HepG2 (cell line): Measurements from ENCODE around the gene NUCB1. TPM values are rescaled to one million over a fixed set of nuclear protein-coding genes. Genes with fewer than 3 reads are reported as not detected.
A peak's percentile ranks its signal among the peaks of the same experiment; 100 is the strongest.

Source experiments
- ARID2 ChIP-seq: sonication (generic); formaldehyde crosslinking; IDR thresholded peaks from 2 replicates; pipeline ENCODE4 v1.8.1; 2022; ENCODE audit warnings: mild to moderate bottlenecking, missing genetic modification reagents, borderline replicate concordance
- BHLHE40 ChIP-seq: IDR thresholded peaks from 2 replicates; pipeline ENCODE4 v1.6.1; 2011; ENCODE audit warnings: low read length, improper control_type of control experiment
- HOXA7 ChIP-seq: sonication (generic); formaldehyde crosslinking; IDR thresholded peaks from 2 replicates; pipeline ENCODE4 v1.8.1; 2022; ENCODE audit warnings: mild to moderate bottlenecking, missing genetic modification reagents, moderate library complexity
- JARID2 ChIP-seq: sonication (generic); formaldehyde crosslinking; IDR thresholded peaks from 2 replicates; pipeline ENCODE4 v1.8.1; 2023; ENCODE audit warnings: missing genetic modification reagents, inconsistent platforms; ENCODE audit not compliant: insufficient replicate concordance
- JUND ChIP-seq: sonication (generic); formaldehyde crosslinking; IDR thresholded peaks from 2 replicates; pipeline ENCODE4 v1.8.0; 2022; ENCODE audit warnings: mild to moderate bottlenecking, missing genetic modification reagents
- KAT2B ChIP-seq: fragments of 150-350 bp; IDR thresholded peaks from 2 replicates; pipeline ENCODE4 v1.6.1; 2014; ENCODE audit warnings: low read depth, low read length, borderline replicate concordance
- KDM4B ChIP-seq: sonication (generic); formaldehyde crosslinking; IDR thresholded peaks from 2 replicates; pipeline ENCODE4 v1.4.0; 2020; ENCODE audit warnings: missing genetic modification reagents
- MAFF ChIP-seq: IDR thresholded peaks from 2 replicates; pipeline ENCODE4 v1.6.1; 2011; ENCODE audit warnings: low read depth, low read length, improper control_type of control experiment
- NAIF1 ChIP-seq: sonication (generic); formaldehyde crosslinking; IDR thresholded peaks from 2 replicates; pipeline ENCODE4 v1.5.0; 2020; ENCODE audit warnings: mild to moderate bottlenecking, missing genetic modification reagents, borderline replicate concordance
- NR3C1 ChIP-seq: sonication (generic); formaldehyde crosslinking; IDR thresholded peaks from 2 replicates; pipeline ENCODE4 v1.4.0; 2020; ENCODE audit warnings: missing genetic modification reagents
- PAWR ChIP-seq: sonication (generic); formaldehyde crosslinking; IDR thresholded peaks from 2 replicates; pipeline ENCODE4 v1.4.0; 2020; ENCODE audit warnings: missing genetic modification reagents, mild to moderate bottlenecking, borderline replicate concordance
- RXRB ChIP-seq: IDR thresholded peaks from 2 replicates; pipeline ENCODE4 v1.6.1; 2016; ENCODE audit warnings: borderline replicate concordance, missing genetic modification reagents, missing compliant biosample characterization
- SMAD1 ChIP-seq: sonication (generic); formaldehyde crosslinking; IDR thresholded peaks from 2 replicates; pipeline ENCODE4 v1.4.0; 2020; ENCODE audit warnings: missing genetic modification reagents, low read depth, mild to moderate bottlenecking, borderline replicate concordance
- TARDBP ChIP-seq: sonication (generic); formaldehyde crosslinking; IDR thresholded peaks from 2 replicates; pipeline ENCODE4 v1.8.0; 2022; ENCODE audit warnings: mild to moderate bottlenecking, missing genetic modification reagents
- TP53 ChIP-seq: sonication (generic); formaldehyde crosslinking; conservative IDR thresholded peaks from 2 replicates; pipeline ENCODE4 v1.4.0; 2020; ENCODE audit warnings: missing genetic modification reagents
- TRIM22 ChIP-seq: fragments of 450-650 bp; IDR thresholded peaks from 2 replicates; pipeline ENCODE4 v1.6.1; 2017
- U2AF1 ChIP-seq: fragments of 200-400 bp; formaldehyde crosslinking; optimal IDR thresholded peaks from 2 replicates; pipeline ENCODE3; 2017; ENCODE audit warnings: mild to moderate bottlenecking, low read depth, low read length
- UBTF ChIP-seq: sonication (generic); formaldehyde crosslinking; IDR thresholded peaks from 2 replicates; pipeline ENCODE4 v1.4.0; 2020; ENCODE audit warnings: mild to moderate bottlenecking, missing genetic modification reagents
- ZNF121 ChIP-seq: sonication (generic); formaldehyde crosslinking; IDR thresholded peaks from 2 replicates; pipeline ENCODE4 v1.5.0; 2020; ENCODE audit warnings: mild to moderate bottlenecking, missing genetic modification reagents
- ZNF205 ChIP-seq: IDR thresholded peaks from 2 replicates; pipeline ENCODE4 v1.6.1; 2018; ENCODE audit warnings: missing biosample characterization, missing genetic modification reagents
- ZNF224 ChIP-seq: sonication (generic); formaldehyde crosslinking; IDR thresholded peaks from 2 replicates; pipeline ENCODE4 v1.5.0; 2020; ENCODE audit warnings: mild to moderate bottlenecking, missing genetic modification reagents
- ZNF253 ChIP-seq: sonication (generic); formaldehyde crosslinking; IDR thresholded peaks from 2 replicates; pipeline ENCODE4 v1.8.0; 2022; ENCODE audit warnings: mild to moderate bottlenecking, missing genetic modification reagents, borderline replicate concordance
- ZNF432 ChIP-seq: sonication (generic); formaldehyde crosslinking; IDR thresholded peaks from 2 replicates; pipeline ENCODE4 v1.5.0; 2020; ENCODE audit warnings: missing genetic modification reagents, mild to moderate bottlenecking, borderline replicate concordance
- ZNF670 ChIP-seq: sonication (generic); formaldehyde crosslinking; IDR thresholded peaks from 2 replicates; pipeline ENCODE4 v1.8.0; 2022; ENCODE audit warnings: mild to moderate bottlenecking, missing genetic modification reagents, borderline replicate concordance
- ZNF703 ChIP-seq: sonication (generic); formaldehyde crosslinking; IDR thresholded peaks from 2 replicates; pipeline ENCODE4 v1.5.1; 2020; ENCODE audit warnings: missing genetic modification reagents, mild to moderate bottlenecking, moderate library complexity, borderline replicate concordance
- ZNF713 ChIP-seq: sonication (generic); formaldehyde crosslinking; IDR thresholded peaks from 2 replicates; pipeline ENCODE4 v1.4.0; 2020; ENCODE audit warnings: mild to moderate bottlenecking, missing genetic modification reagents
- ZNF781 ChIP-seq: sonication (generic); formaldehyde crosslinking; IDR thresholded peaks from 2 replicates; pipeline ENCODE4 v1.5.1; 2020; ENCODE audit warnings: borderline replicate concordance, mild to moderate bottlenecking, missing genetic modification reagents; ENCODE audit errors: not compliant biosample characterization
- ZNF839 ChIP-seq: sonication (generic); formaldehyde crosslinking; IDR thresholded peaks from 2 replicates; pipeline ENCODE4 v1.4.0; 2020; ENCODE audit warnings: missing genetic modification reagents, mild to moderate bottlenecking, borderline replicate concordance
- polyA plus RNA-seq, 8 experiments: library from polyadenylated mRNA; depleted of rRNA in 3 of 8; stranded (reverse) in 7 of 8; unstranded in 1 of 8; fragments of >200 nt; fragmentation: Illumina TruSeq in 4 of 8; extraction: Trizol in 4 of 8; gene quantifications; 2 replicates each; pipeline versions ENCODE4 v1.2.1 to v1.2.3, GENCODE V29; 2011 to 2016; ENCODE audit warnings: low read depth in 4 of 8, missing spikeins in 1 of 8, mixed read lengths in 1 of 8; ENCODE audit not compliant: insufficient read depth in 1 of 8
- total RNA-seq, 5 experiments: library from RNA; depleted of rRNA; stranded (reverse); fragments of >200 nt; fragmentation: Illumina TruSeq; extraction: Trizol; gene quantifications; 2 replicates each; pipeline ENCODE4 v1.2.3, GENCODE V29; 2016; ENCODE audit warnings: low read depth in 1 of 5

The NUCB1 gene
- total and polyA plus RNA-seq, 2 of the 13 experiments (the other 11 are each of a cell fraction or from before 2014, with no cell fraction given), result 82.3 to 106 TPM

GRCh38 chr19:48965040-48965805, 65.1 kb downstream of the NUCB1 start, which contains the start of gene FTL (continued):
- TF ChIP-seq JUND (CRISPR knock-in tag), result peak; percentile 28; the same call in 1 of the 2 replicates
- peak; percentile 75; the same call in 1 of the 2 replicates for TF ChIP-seq UBTF (CRISPR knock-in tag)
- peak; percentile 34; the same call in 1 of the 2 replicates for TF ChIP-seq ARID2 (CRISPR knock-in tag)
- peak; percentile 87 for TF ChIP-seq JARID2 (CRISPR knock-in tag)
- no peak; the same call in 1 of the 2 replicates for TF ChIP-seq ZNF224 (CRISPR knock-in tag)
- TF ChIP-seq PAWR (CRISPR knock-in tag), result no peak
- TF ChIP-seq KAT2B, result no peak
- TF ChIP-seq ZNF703 (CRISPR knock-in tag), result peak; percentile 84; the same call in 1 of the 2 replicates
- TF ChIP-seq NR3C1, result no peak
- peak; percentile 85 for TF ChIP-seq TP53 (CRISPR knock-in tag)
- no peak for TF ChIP-seq ZNF713 (CRISPR knock-in tag)
- peak; percentile 77 for TF ChIP-seq U2AF1
- peak; percentile 60; the same call in 1 of the 2 replicates for TF ChIP-seq RXRB (CRISPR knock-in tag)
- TF ChIP-seq BHLHE40, result peak; percentile 76
- no peak for TF ChIP-seq TRIM22
- TF ChIP-seq ZNF781 (CRISPR knock-in tag), result peak; percentile 80
- TF ChIP-seq ZNF121 (CRISPR knock-in tag), result no peak
- peak; percentile 25; the same call in 1 of the 2 replicates for TF ChIP-seq ZNF670 (CRISPR knock-in tag)
- TF ChIP-seq ZNF205 (CRISPR knock-in tag), result peak; percentile 89
- no peak; the same call in 1 of the 2 replicates for TF ChIP-seq MAFF
- peak; percentile 87; the same call in 1 of the 2 replicates for TF ChIP-seq ZNF253
- no peak for TF ChIP-seq ZNF432 (CRISPR knock-in tag)
- TF ChIP-seq ZNF839 (CRISPR knock-in tag), result no peak
- TF ChIP-seq HOXA7, result peak; percentile 77; the same call in 1 of the 2 replicates
- TF ChIP-seq TARDBP (CRISPR knock-in tag), result peak; percentile 54; the same call in 1 of the 2 replicates
- TF ChIP-seq NAIF1 (CRISPR knock-in tag), result peak; percentile 77; the same call in 1 of the 2 replicates
- peak; percentile 33; the same call in 1 of the 2 replicates for TF ChIP-seq SMAD1 (CRISPR knock-in tag)
- TF ChIP-seq KDM4B (CRISPR knock-in tag), result peak; percentile 74; the same call in 1 of the 2 replicates
